Lung (tissue), 12 donors: ENCODE data around the gene CRYGB. TPM values are rescaled to one million over a fixed set of nuclear protein-coding genes. Genes with fewer than 3 reads are reported as not detected.

Experiments
- ATAC-seq: fragments of 200-7000 bp; cut with Tn5 transposase; one replicate; pipeline ENCODE4 v1.9.1; 2020; ENCODE audit warnings: moderate number of reproducible peaks; ENCODE audit not compliant: insufficient read depth, low FRiP score
- DNase-seq, 3 donors: peaks; one replicate each; pipeline ENCODE4 v3.0.0-alpha.2; 2013 to 2017
- H3K27ac ChIP-seq, 2 donors: one replicate each; pipeline ENCODE4 v1.5.1; 2013; ENCODE audit warnings: mild to moderate bottlenecking in 2 of 2, moderate library complexity in 2 of 2, control low read depth in 1 of 2, inconsistent platforms in 1 of 2, low read depth in 1 of 2, low read length in 1 of 2
- H3K27me3 ChIP-seq, 3 donors: one replicate each; pipeline ENCODE4 v1.5.1; 2013; ENCODE audit warnings: low read length in 2 of 3; ENCODE audit not compliant: control insufficient read depth in 3 of 3, insufficient read depth in 3 of 3
- H3K36me3 ChIP-seq, 4 donors: one replicate each; pipeline ENCODE4 v1.5.1; 2013; ENCODE audit warnings: low read length in 4 of 4, mild to moderate bottlenecking in 1 of 4, moderate library complexity in 1 of 4; ENCODE audit not compliant: control insufficient read depth in 4 of 4, insufficient read depth in 4 of 4
- H3K4me1 ChIP-seq, 5 donors: one replicate each; pipeline ENCODE4 v1.5.1; 2013; ENCODE audit warnings: low read length in 5 of 5, mild to moderate bottlenecking in 2 of 5, moderate library complexity in 1 of 5; ENCODE audit not compliant: control insufficient read depth in 5 of 5, insufficient read depth in 5 of 5
- H3K4me3 ChIP-seq: one replicate; pipeline ENCODE4 v1.5.1; 2013; ENCODE audit warnings: mild to moderate bottlenecking, control low read depth, moderate library complexity
- H3K9ac ChIP-seq, 2 donors: one replicate each; pipeline ENCODE4 v1.5.1; 2013; ENCODE audit warnings: low read length in 2 of 2, control low read depth in 1 of 2; ENCODE audit not compliant: insufficient read depth in 1 of 2
- H3K9me3 ChIP-seq, 4 donors: one replicate each; pipeline ENCODE4 v1.5.1; 2013; ENCODE audit warnings: low read length in 3 of 4, mild to moderate bottlenecking in 1 of 4, moderate library complexity in 1 of 4; ENCODE audit not compliant: control insufficient read depth in 4 of 4, insufficient read depth in 3 of 4
- CTCF ChIP-seq: IDR thresholded peaks from 2 replicates; pipeline ENCODE4 v1.5.1; 2012; ENCODE audit warnings: mild to moderate bottlenecking; ENCODE audit errors: control extremely low read depth, extremely low read depth
- WGBS, 2 donors: extraction: QIAGEN DNeasy Blood & Tissue Kit; methylation state at CpG; one replicate each; pipeline ENCODE4 v1.1.7; 2013; 5-methylcytosine and 5-hydroxymethylcytosine counted together
- polyA plus RNA-seq, 2 donors: library from polyadenylated mRNA; stranded (reverse); fragments of 200-250 nt; gene quantifications; one replicate each; pipeline ENCODE4 v1.2.1, GENCODE V29; 2013
- total RNA-seq, 2 donors: library from RNA; depleted of rRNA in 1 of 2; stranded (reverse); fragments of >200 nt in 1 of 2; gene quantifications; one replicate each; pipeline ENCODE4 v1.2.1, GENCODE V29; 2014 to 2021
- donor health status: control.
- donor health status: control.
- donor health status: Bipolar disorder and iron deficiency.
- donor health status: healthy.
- donor health status: DM: yes; HTN: yes; CAD: no.

The CRYGB gene
- total and polyA plus RNA-seq, 4 donors = not detected

GRCh38 chr2:208182835-208183234 is 36.9 kb upstream of the CRYGB start:
- ATAC-seq (no peak), DNase-seq (no peak)
- TF ChIP-seq CTCF = no peak
- H3K4me3 ChIP-seq = no peak overlapping the region
- H3K4me1 ChIP-seq = peaks cover 0 to 8% (median 0%) of the 10 kb centered on the region in 5 donors
- no peaks in the 10 kb centered on the region for H3K36me3 ChIP-seq
- WGBS, 2 donors = 80 to 88% methylated on average over 3 of the region's 3 CpGs
- H3K9ac ChIP-seq = no peak overlapping the region
- H3K9me3 ChIP-seq = no peaks in the 10 kb centered on the region
- peaks cover 0 to 13% (median 7%) of the 10 kb centered on the region in 3 donors for H3K27me3 ChIP-seq
- H3K27ac ChIP-seq = no peak overlapping the region

- Histone ChIP-seq H3K9ac (no peak overlapping the region), H3K4me3 (no peak overlapping the region), H3K27ac (no peak overlapping the region), H3K9me3 (no peaks in the 10 kb centered on the region), H3K4me1 (peaks cover 0 to 3% (median 0%) of the 10 kb centered on the region in 5 donors), H3K36me3 (no peaks in the 10 kb centered on the region), H3K27me3 (peaks cover 0 to 3% (median 0%) of the 10 kb centered on the region in 3 donors)
- TF ChIP-seq CTCF = no peak
- ATAC-seq (no peak), DNase-seq (peak; percentile 32 to 62 (median 58))
- 40 to 43% methylated on average over 4 of the region's 4 CpGs for WGBS, 2 donors
These were observed 33.2 kb upstream of the CRYGB start for GRCh38 chr2:208179028-208179609.

- H3K4me3 ChIP-seq = no peak overlapping the region
- H3K27me3 ChIP-seq = no peaks in the 10 kb centered on the region
- H3K9ac ChIP-seq = no peak overlapping the region
- H3K27ac ChIP-seq = no peak overlapping the region
- peaks cover 0 to 1% (median 0%) of the 10 kb centered on the region in 5 donors for H3K4me1 ChIP-seq
- ATAC-seq (no peak), DNase-seq (no peak)
- whole genome bisulfite sequencing, 2 donors = 77 to 84% methylated on average over 6 of the region's 6 CpGs
- TF ChIP-seq CTCF = no peak
- H3K36me3 ChIP-seq = no peaks in the 10 kb centered on the region
- no peaks in the 10 kb centered on the region for H3K9me3 ChIP-seq
These were observed 29.8 kb upstream of the CRYGB start for GRCh38 chr2:208175840-208176153.
